Heart left ventricle (tissue), 13 donors: ENCODE results near the gene ETV4.

ENCODE experiments used
- CTCF ChIP-seq, 12 donors: fragments of 200-600 bp; sonication (generic) in 4 of 12; IDR thresholded peaks; one replicate each; pipeline versions ENCODE4 v1.5.0 to v1.8.0; 2018 to 2022; ENCODE audit warnings: antibody characterized with exemption in 12 of 12, mild to moderate bottlenecking in 5 of 12
- POLR2A ChIP-seq, 2 donors: fragments of 450-650 bp; IDR thresholded peaks; one replicate each; pipeline ENCODE4 v1.6.1; 2017; ENCODE audit warnings: antibody characterized with exemption in 2 of 2, mild to moderate bottlenecking in 2 of 2, moderate library complexity in 2 of 2
- donor health status: ischemic (EF 13 %, LVEDD 7.1; RV severe dilation, severe dysfunction).
- donor health status: DM: no; HTN: yes; CAD: no.
- donor health status: DM: no; HTN: no; CAD: no.
- donor health status: ischemic (EF 25% LVEDD 6.9; RV normal size, moderate dysfunction).
- donor health status: ischemic (EF 25% LVEDD 5.7; RV mildly dilated, moderate dysfunction).
- donor health status: ischemic (EF 35%, LVEDD 5.7; RV mildly dilated, moderate dysfunction).
- donor health status: nonischemic (EF 11% LVEDD 7.7; RV severe dilation, severe dysfunction).
- donor health status: DM: yes; HTN: yes; CAD: no.
- donor health status: PGD.
- donor health status: ischemic (EF 29% LVEDD 5.4; RV normal size, mild dysfunction).
- donor health status: nonischemic (EF 23%, LVEDD 6.1; RV moderate dilation, normal function).

- no peak for TF ChIP-seq CTCF (IDR thresholded peaks at IDR 0.05)
- TF ChIP-seq POLR2A (IDR thresholded peaks at IDR 0.05), result no peak
These were observed 15.1 kb downstream of the ETV4 start for GRCh38 chr17:43531082-43531378.
